Right lobe of liver (tissue), 4 donors: Measurements from ENCODE around the gene SUSD1.

Source experiments
- POLR2A ChIP-seq: fragments of 450-650 bp; IDR thresholded peaks from one replicate; pipeline ENCODE4 v1.6.1; 2017; ENCODE audit warnings: antibody characterized with exemption, mild to moderate bottlenecking
- TF ChIP-seq, protein P1 (sequence below), 4 donors: fragments of 200-600 bp in 3 of 4; fragments of 450-650 bp in 1 of 4; IDR thresholded peaks; one replicate each; pipeline versions ENCODE4 v1.5.1 to v1.8.0; 2016 to 2022; ENCODE audit warnings: antibody characterized with exemption in 4 of 4, mild to moderate bottlenecking in 2 of 4
- donor health status: DM: no; HTN: no; CAD: no.
- donor health status: DM: no; HTN: no; CAD: no.
- donor health status: DM: no; HTN: yes; CAD: no.

GRCh38 chr9:112180387-112180881 lies 5.3 kb upstream of the SUSD1 start:
- TF ChIP-seq, protein P1, sequence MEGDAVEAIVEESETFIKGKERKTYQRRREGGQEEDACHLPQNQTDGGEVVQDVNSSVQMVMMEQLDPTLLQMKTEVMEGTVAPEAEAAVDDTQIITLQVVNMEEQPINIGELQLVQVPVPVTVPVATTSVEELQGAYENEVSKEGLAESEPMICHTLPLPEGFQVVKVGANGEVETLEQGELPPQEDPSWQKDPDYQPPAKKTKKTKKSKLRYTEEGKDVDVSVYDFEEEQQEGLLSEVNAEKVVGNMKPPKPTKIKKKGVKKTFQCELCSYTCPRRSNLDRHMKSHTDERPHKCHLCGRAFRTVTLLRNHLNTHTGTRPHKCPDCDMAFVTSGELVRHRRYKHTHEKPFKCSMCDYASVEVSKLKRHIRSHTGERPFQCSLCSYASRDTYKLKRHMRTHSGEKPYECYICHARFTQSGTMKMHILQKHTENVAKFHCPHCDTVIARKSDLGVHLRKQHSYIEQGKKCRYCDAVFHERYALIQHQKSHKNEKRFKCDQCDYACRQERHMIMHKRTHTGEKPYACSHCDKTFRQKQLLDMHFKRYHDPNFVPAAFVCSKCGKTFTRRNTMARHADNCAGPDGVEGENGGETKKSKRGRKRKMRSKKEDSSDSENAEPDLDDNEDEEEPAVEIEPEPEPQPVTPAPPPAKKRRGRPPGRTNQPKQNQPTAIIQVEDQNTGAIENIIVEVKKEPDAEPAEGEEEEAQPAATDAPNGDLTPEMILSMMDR (IDR thresholded peaks at IDR 0.05): no peak
- no peak for TF ChIP-seq POLR2A
